ENCODE measurements around the gene ACTR1A. TPM values are rescaled to one million over a fixed set of nuclear protein-coding genes. Genes with fewer than 3 reads are reported as not detected.

Gene ACTR1A
- total RNA-seq, 1 donor from 2014 or later: 88.0 TPM

DNA sequence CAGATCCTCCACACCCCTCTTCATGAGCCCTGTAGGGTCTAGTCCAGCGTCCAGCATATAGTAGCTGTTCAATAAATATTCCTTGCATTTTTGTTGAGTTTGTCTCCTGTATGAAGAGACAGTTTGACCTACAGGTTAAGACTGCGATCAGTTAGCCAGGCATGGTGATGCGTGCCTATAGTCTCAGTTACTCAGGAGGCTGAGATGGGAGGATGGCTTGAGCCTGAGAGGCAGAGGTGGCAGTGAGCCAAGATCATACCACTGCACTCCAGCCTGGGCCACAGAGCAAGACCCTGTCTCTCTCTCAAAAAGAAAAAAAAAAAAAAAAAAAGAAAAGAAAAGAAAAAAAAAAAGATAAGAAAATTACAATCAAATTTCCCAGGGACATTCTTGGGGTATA is 65.0 kb downstream of the ACTR1A start:
- H3K27me3 ChIP-seq (ENCODE audit: low read depth): no peaks in the 10 kb centered on the region
- TF ChIP-seq, protein P1, sequence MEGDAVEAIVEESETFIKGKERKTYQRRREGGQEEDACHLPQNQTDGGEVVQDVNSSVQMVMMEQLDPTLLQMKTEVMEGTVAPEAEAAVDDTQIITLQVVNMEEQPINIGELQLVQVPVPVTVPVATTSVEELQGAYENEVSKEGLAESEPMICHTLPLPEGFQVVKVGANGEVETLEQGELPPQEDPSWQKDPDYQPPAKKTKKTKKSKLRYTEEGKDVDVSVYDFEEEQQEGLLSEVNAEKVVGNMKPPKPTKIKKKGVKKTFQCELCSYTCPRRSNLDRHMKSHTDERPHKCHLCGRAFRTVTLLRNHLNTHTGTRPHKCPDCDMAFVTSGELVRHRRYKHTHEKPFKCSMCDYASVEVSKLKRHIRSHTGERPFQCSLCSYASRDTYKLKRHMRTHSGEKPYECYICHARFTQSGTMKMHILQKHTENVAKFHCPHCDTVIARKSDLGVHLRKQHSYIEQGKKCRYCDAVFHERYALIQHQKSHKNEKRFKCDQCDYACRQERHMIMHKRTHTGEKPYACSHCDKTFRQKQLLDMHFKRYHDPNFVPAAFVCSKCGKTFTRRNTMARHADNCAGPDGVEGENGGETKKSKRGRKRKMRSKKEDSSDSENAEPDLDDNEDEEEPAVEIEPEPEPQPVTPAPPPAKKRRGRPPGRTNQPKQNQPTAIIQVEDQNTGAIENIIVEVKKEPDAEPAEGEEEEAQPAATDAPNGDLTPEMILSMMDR (IDR thresholded peaks at IDR 0.05): no peak
- no peak overlapping the region for H3K27ac ChIP-seq
- peak overlapping the region; percentile 52 for H3K4me3 ChIP-seq
- no peaks in the 10 kb centered on the region for H3K36me3 ChIP-seq
- H3K4me1 ChIP-seq: peaks cover 55% of the 10 kb centered on the region
- intact Hi-C loops (cut with DNase I): no loop called here
- ATAC-seq: no peak
- no peak for DNase-seq
- H3K9me3 ChIP-seq: no peaks in the 10 kb centered on the region

DNA sequence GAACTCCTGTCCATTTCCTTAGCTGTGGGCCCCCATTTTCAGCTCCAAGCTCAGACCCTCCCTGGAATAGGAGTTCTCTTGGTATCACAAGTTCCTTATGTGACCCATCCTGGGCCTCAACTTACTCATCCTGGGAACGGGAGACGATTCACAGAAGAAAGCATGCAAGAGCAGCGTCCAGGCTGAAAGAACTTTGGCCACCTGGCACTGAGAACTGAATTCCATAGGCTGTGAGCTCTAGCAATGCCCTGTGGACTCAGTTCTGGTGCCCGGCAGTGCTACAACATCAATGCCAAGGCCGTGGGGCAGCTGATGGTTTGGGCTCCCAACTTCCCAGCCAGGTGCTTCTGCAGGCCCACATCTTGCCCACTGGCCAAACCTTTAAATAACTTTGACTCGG is 66.2 kb downstream of the ACTR1A start:
- Histone ChIP-seq H3K4me3 (peak overlapping the region; percentile 52), H3K36me3 (no peaks in the 10 kb centered on the region), H3K9me3 (no peaks in the 10 kb centered on the region), H3K4me1 (peaks cover 63% of the 10 kb centered on the region), H3K27me3 (ENCODE audit: low read depth) (no peaks in the 10 kb centered on the region), H3K27ac (peak overlapping the region; percentile 72)
- intact Hi-C loops (cut with DNase I): no loop called here
- ATAC-seq: no peak
- no peak for DNase-seq
- TF ChIP-seq, protein P1 (IDR thresholded peaks at IDR 0.05): no peak

DNA sequence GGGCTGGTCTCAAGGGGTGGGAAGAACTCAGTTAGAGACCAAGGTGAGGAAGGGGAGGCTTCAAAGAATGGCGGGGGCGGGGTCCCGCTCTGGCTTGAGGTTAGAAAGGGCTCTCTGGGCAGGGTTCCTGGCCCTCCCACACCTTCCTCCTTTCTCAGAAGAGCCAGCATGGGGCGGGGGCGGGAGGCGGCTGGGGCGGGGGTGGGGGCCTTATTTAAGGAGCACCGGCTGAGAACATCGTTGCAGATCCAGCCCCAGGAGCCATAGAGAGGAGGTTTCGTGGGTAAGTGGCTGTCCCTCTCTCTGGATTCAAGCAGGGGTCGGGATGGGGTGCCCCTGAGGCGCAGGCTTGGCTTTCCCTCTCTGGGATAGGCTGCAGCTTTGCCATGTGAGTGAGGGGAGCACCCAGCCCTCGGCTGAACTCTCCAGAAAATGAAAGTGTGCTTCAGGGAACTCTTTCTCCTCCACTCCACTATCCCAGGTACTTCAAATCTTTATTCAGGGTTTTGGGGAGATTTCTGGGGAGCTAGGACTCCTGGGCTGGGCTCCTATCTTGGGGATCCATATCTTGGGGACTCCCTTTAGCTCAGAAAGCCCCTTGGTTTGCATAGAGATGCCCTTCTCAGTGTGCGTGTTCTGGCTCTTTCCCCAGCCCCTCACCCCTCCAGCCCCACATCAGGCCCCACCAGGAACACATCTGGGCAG is 66.8 kb downstream of the ACTR1A start:
- TF ChIP-seq, protein P1 (IDR thresholded peaks at IDR 0.05): no peak
- DNase-seq (peak; percentile 71), ATAC-seq (peak; percentile 32 to 42)
- H3K4me3 ChIP-seq: peak overlapping the region; percentile 52
- H3K36me3 ChIP-seq: no peaks in the 10 kb centered on the region
- peaks cover 63% of the 10 kb centered on the region for H3K4me1 ChIP-seq
- intact Hi-C loops (cut with DNase I): no loop called here
- no peaks in the 10 kb centered on the region for H3K27me3 ChIP-seq (ENCODE audit: low read depth)
- peak overlapping the region; percentile 72 for H3K27ac ChIP-seq
- H3K9me3 ChIP-seq: no peaks in the 10 kb centered on the region

DNA sequence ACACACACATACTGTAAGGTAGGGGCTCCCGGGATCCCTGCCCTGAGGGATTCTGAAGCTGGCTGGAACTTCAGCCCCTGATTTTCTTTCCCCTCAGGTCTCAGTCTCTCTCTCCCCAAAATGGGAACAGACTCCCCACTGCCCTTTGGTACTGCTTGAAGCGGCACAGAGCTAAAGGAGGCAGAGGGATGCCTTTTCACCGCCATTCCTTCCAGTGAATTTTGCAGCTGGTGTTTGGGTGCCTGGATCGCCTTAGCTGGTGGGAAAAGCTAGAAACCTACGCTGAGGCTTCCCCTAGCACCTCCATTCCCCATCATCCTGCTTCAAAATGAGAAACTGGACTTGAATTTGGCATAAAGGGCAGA is 67.4 kb downstream of the ACTR1A start:
- no peaks in the 10 kb centered on the region for H3K36me3 ChIP-seq
- ATAC-seq (no peak), DNase-seq (no peak)
- peak overlapping the region; percentile 52 for H3K4me3 ChIP-seq
- H3K9me3 ChIP-seq: no peaks in the 10 kb centered on the region
- TF ChIP-seq, protein P1 (IDR thresholded peaks at IDR 0.05): no peak
- peaks cover 60% of the 10 kb centered on the region for H3K4me1 ChIP-seq
- intact Hi-C loops (cut with DNase I): no loop called here
- no peaks in the 10 kb centered on the region for H3K27me3 ChIP-seq (ENCODE audit: low read depth)
- peak overlapping the region; percentile 72 for H3K27ac ChIP-seq

DNA sequence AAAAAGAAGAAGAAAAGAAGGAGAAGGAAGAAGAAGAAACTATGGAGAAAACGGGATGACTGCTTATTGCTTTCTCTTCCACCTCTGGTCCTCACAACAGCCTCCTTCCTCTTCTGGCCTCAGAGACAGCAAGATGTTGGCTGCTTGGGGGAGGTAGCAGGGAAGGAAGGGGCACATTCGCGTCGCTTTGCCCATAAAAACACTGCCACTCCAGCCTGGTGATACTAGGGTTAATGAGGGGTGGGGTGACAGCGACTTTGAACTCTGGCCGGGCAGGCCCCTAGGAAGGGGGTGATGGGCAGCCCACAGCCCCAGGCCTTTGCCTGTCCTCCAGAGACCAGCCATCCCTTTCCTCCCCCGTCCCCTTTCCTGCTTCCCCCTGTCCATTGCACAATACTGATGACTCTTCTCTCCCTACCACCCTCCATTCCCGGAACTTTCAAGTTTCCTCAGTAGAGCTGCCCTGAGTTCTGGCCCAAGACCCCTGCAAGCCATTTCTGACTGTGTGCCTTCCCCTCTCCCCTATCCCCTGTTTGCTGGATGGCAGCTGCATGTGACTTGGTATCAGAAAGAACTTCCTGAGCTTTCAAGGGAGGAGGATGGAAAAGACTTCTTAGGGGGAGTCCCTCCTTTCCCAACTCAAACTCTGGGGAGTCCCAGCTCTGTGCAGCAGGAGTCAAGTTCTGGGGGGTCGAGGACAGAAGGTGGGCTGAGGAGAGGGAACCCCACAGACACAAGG is 67.9 kb downstream of the ACTR1A start:
- intact Hi-C loops (cut with DNase I): no loop called here
- ATAC-seq: peak; percentile 5 to 31
- no peaks in the 10 kb centered on the region for H3K27me3 ChIP-seq (ENCODE audit: low read depth)
- H3K36me3 ChIP-seq: no peaks in the 10 kb centered on the region
- DNase-seq: no peak
- H3K4me1 ChIP-seq: peaks cover 57% of the 10 kb centered on the region
- H3K9me3 ChIP-seq: no peaks in the 10 kb centered on the region
- peak overlapping the region; percentile 72 for H3K27ac ChIP-seq
- TF ChIP-seq, protein P1 (IDR thresholded peaks at IDR 0.05): no peak
- peak overlapping the region; percentile 52 for H3K4me3 ChIP-seq

All from lower lobe of right lung (tissue), 2 donors.